IMR-90 (cell line): Measurements from ENCODE around the gene HMG20B. TPM values are rescaled to one million over a fixed set of nuclear protein-coding genes. Genes with fewer than 3 reads are reported as not detected.

Experiments
- FOS ChIP-seq: fragments of 150-350 bp; IDR thresholded peaks from 2 replicates; pipeline ENCODE4 v1.6.1; 2016; ENCODE audit warnings: low read depth, low read length
- POLR2A ChIP-seq: IDR thresholded peaks from 2 replicates; pipeline ENCODE4 v1.6.1; 2012; ENCODE audit warnings: mild to moderate bottlenecking, low read depth, low read length
- RAD21 ChIP-seq: IDR thresholded peaks from 2 replicates; pipeline ENCODE4 v1.6.1; 2012; ENCODE audit warnings: low read length, improper control_type of control experiment
- RCOR1 ChIP-seq: IDR thresholded peaks from 2 replicates; pipeline ENCODE4 v1.6.1; 2012; ENCODE audit warnings: mild to moderate bottlenecking, low read length, improper control_type of control experiment; ENCODE audit not compliant: insufficient replicate concordance
- polyA plus RNA-seq, 3 experiments: library from polyadenylated mRNA; depleted of rRNA; stranded (reverse); fragments of >200 nt; gene quantifications; 2 replicates each; pipeline ENCODE4 v1.2.3, GENCODE V29; 2012; ENCODE audit warnings: low replicate concordance in 1 of 3
- total RNA-seq: library from RNA; depleted of rRNA; stranded (reverse); fragments of >200 nt; gene quantifications from 2 replicates; pipeline ENCODE4 v1.2.3, GENCODE V29; 2012
- TF ChIP-seq, protein P1 (sequence below): conservative IDR thresholded peaks from 2 replicates; pipeline ENCODE4 v1.5.1; 2012; ENCODE audit warnings: mild to moderate bottlenecking, low read depth, low read length, improper control_type of control experiment
- TF ChIP-seq, protein P2 (sequence below): fragments of 150-350 bp; IDR thresholded peaks from 2 replicates; pipeline ENCODE4 v1.6.1; 2017; ENCODE audit warnings: mild to moderate bottlenecking, antibody characterized with exemption, low read length, low read depth

The HMG20B gene
- total and polyA plus RNA-seq, 2 of the 4 experiments (the other 2 are of a cell fraction): 57.5 to 63.8 TPM

DNA sequence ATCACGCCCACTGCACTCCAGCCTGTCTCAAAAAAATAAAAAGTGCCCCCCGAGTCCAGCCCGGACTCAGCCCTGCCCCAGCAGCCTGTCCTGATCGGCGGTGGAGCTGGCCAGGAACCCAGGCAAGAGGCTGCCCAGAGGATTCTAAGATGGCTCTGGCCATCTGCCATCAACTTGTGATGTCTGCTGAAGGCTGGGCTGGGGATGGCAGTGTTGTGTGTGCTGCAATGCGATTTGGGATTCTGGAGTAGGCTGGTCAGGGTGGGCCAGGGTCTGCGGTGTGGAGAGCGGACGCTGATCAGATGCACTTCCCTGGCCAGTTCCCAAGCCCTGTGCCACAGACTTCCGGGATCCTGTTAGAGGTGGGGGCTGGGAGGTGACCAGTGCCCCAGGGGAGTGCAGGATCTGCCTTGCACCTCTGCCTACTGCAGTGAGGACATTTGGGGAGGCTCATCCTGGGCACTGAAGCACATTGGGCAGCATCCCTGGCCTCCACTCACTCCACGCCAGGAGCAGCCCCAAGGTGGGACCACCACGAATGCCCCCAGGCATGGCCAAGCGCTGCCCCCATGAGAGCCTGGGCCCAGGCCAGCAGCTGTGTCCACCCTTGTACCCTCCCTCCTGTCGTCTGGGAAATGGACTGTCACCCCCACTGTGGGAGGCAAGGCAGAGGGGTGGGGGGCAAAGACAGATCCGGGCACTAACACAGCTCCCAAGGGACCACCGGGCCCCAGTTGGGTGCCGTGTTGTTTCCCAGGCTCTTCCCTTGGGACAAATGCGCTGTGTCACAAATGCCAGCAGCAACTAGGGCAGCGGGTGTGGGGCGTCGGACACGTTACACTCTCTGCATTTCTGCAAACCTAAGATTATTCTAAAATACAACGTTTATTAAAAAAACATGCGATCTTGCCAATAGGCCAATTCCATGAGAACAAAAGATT, 37.3 kb downstream of the HMG20B start (continued):
- TF ChIP-seq, protein P1, sequence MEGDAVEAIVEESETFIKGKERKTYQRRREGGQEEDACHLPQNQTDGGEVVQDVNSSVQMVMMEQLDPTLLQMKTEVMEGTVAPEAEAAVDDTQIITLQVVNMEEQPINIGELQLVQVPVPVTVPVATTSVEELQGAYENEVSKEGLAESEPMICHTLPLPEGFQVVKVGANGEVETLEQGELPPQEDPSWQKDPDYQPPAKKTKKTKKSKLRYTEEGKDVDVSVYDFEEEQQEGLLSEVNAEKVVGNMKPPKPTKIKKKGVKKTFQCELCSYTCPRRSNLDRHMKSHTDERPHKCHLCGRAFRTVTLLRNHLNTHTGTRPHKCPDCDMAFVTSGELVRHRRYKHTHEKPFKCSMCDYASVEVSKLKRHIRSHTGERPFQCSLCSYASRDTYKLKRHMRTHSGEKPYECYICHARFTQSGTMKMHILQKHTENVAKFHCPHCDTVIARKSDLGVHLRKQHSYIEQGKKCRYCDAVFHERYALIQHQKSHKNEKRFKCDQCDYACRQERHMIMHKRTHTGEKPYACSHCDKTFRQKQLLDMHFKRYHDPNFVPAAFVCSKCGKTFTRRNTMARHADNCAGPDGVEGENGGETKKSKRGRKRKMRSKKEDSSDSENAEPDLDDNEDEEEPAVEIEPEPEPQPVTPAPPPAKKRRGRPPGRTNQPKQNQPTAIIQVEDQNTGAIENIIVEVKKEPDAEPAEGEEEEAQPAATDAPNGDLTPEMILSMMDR: no peak
- TF ChIP-seq POLR2A (no peak), RCOR1 (no peak), RAD21 (no peak), FOS (no peak)
- TF ChIP-seq, protein P2, sequence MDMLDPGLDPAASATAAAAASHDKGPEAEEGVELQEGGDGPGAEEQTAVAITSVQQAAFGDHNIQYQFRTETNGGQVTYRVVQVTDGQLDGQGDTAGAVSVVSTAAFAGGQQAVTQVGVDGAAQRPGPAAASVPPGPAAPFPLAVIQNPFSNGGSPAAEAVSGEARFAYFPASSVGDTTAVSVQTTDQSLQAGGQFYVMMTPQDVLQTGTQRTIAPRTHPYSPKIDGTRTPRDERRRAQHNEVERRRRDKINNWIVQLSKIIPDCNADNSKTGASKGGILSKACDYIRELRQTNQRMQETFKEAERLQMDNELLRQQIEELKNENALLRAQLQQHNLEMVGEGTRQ: no peak
